Liver (tissue), 9 donors: ENCODE data around the gene SIAH2. TPM values are rescaled to one million over a fixed set of nuclear protein-coding genes. Genes with fewer than 3 reads are reported as not detected.

Experiments
- DNase-seq: peaks from one replicate; pipeline ENCODE4 v3.0.0-alpha.2; 2017; ENCODE audit warnings: low spot score
- H3K27ac ChIP-seq, 2 donors: one replicate each; pipeline ENCODE4 v1.7.0; 2013; ENCODE audit warnings: inconsistent platforms in 2 of 2, low read length in 2 of 2, control low read depth in 1 of 2, low read depth in 1 of 2, mild to moderate bottlenecking in 1 of 2
- H3K27me3 ChIP-seq, 4 donors: one replicate each; pipeline versions ENCODE4 v1.6.1 to v1.7.0; 2013; ENCODE audit warnings: low read length in 3 of 4, inconsistent platforms in 1 of 4, mild to moderate bottlenecking in 1 of 4, moderate library complexity in 1 of 4; ENCODE audit not compliant: control insufficient read depth in 4 of 4, insufficient read depth in 4 of 4
- H3K36me3 ChIP-seq, 4 donors: one replicate each; pipeline versions ENCODE4 v1.6.1 to v1.7.0; 2013; ENCODE audit warnings: low read length in 3 of 4, mild to moderate bottlenecking in 3 of 4, low read depth in 1 of 4, moderate library complexity in 1 of 4; ENCODE audit not compliant: control insufficient read depth in 4 of 4, insufficient read depth in 3 of 4
- H3K4me1 ChIP-seq, 4 donors: one replicate each; pipeline versions ENCODE4 v1.6.1 to v1.7.0; 2013; ENCODE audit warnings: low read length in 3 of 4, mild to moderate bottlenecking in 3 of 4, moderate library complexity in 1 of 4; ENCODE audit not compliant: control insufficient read depth in 4 of 4, insufficient read depth in 4 of 4
- H3K4me3 ChIP-seq, 3 donors: one replicate each; pipeline versions ENCODE4 v1.6.1 to v1.7.0; 2013; ENCODE audit warnings: low read length in 3 of 3, control low read depth in 1 of 3, low read depth in 1 of 3, mild to moderate bottlenecking in 1 of 3
- H3K9ac ChIP-seq, 2 donors: one replicate each; pipeline ENCODE4 v1.7.0; 2013; ENCODE audit warnings: low read length in 2 of 2, mild to moderate bottlenecking in 2 of 2, moderate library complexity in 2 of 2, control low read depth in 1 of 2, low read depth in 1 of 2
- H3K9me3 ChIP-seq, 4 donors: one replicate each; pipeline versions ENCODE4 v1.6.1 to v1.7.0; 2013; ENCODE audit warnings: low read length in 3 of 4; ENCODE audit not compliant: control insufficient read depth in 4 of 4
- ATF3 ChIP-seq: IDR thresholded peaks from 2 replicates; pipeline ENCODE4 v1.6.1; 2016; ENCODE audit warnings: antibody characterized with exemption
- FOXA1 ChIP-seq: IDR thresholded peaks from 2 replicates; pipeline ENCODE4 v1.6.1; 2016; ENCODE audit warnings: antibody characterized with exemption
- FOXA2 ChIP-seq: IDR thresholded peaks from 2 replicates; pipeline ENCODE4 v1.6.1; 2016; ENCODE audit warnings: antibody characterized with exemption
- GABPA ChIP-seq, 2 donors: IDR thresholded peaks in 1 of 2; conservative IDR thresholded peaks in 1 of 2; 2 replicates each; pipeline ENCODE4 v1.6.1; 2016; ENCODE audit warnings: antibody characterized with exemption in 2 of 2, mild to moderate bottlenecking in 1 of 2, moderate library complexity in 1 of 2
- HNF4A ChIP-seq, 2 donors: conservative IDR thresholded peaks; 2 replicates each; pipeline ENCODE4 v1.6.1; 2016; ENCODE audit warnings: antibody characterized with exemption in 2 of 2, mild to moderate bottlenecking in 2 of 2
- JUND ChIP-seq, 2 donors: IDR thresholded peaks; 2 replicates each; pipeline ENCODE4 v1.6.1; 2016; ENCODE audit warnings: antibody characterized with exemption in 2 of 2
- MAX ChIP-seq: IDR thresholded peaks from 2 replicates; pipeline ENCODE4 v1.6.1; 2016; ENCODE audit warnings: antibody characterized with exemption
- REST ChIP-seq: IDR thresholded peaks from 2 replicates; pipeline ENCODE4 v1.6.1; 2016; ENCODE audit warnings: antibody characterized with exemption, mild to moderate bottlenecking
- RXRA ChIP-seq, 2 donors: IDR thresholded peaks; 2 replicates each; pipeline ENCODE4 v1.6.1; 2017 to 2018; ENCODE audit warnings: antibody characterized with exemption in 2 of 2, mild to moderate bottlenecking in 1 of 2
- TAF1 ChIP-seq: conservative IDR thresholded peaks from 2 replicates; pipeline ENCODE4 v1.6.1; 2016; ENCODE audit warnings: antibody characterized with exemption, mild to moderate bottlenecking
- YY1 ChIP-seq: IDR thresholded peaks from 2 replicates; pipeline ENCODE4 v1.6.1; 2016; ENCODE audit warnings: antibody characterized with exemption, mild to moderate bottlenecking
- ZBTB33 ChIP-seq: IDR thresholded peaks from 2 replicates; pipeline ENCODE4 v1.6.1; 2016; ENCODE audit warnings: antibody characterized with exemption
- WGBS: extraction: QIAGEN DNeasy Blood & Tissue Kit; methylation state at CpG from one replicate; pipeline ENCODE4 v1.1.7; 2013; 5-methylcytosine and 5-hydroxymethylcytosine counted together
- polyA plus RNA-seq, 2 donors: library from polyadenylated mRNA; stranded (reverse) in 1 of 2; unstranded in 1 of 2; fragments of 200-250 nt in 1 of 2; fragments of >200 nt in 1 of 2; fragmentation: Nextera tagmentation in 1 of 2; extraction: Ambion mirVana in 1 of 2; gene quantifications; one replicate each; pipeline versions ENCODE4 v1.2.1 to v1.2.3, GENCODE V29; 2013 to 2015
- total RNA-seq, 2 donors: library from RNA; depleted of rRNA; stranded (reverse); fragments of >200 nt; gene quantifications; one replicate each; pipeline ENCODE4 v1.2.3, GENCODE V29; 2014
- donor health status: healthy.
- donor health status: healthy.
- donor health status: healthy.
- donor health status: healthy.
- donor health status: healthy.

SIAH2 gene
- total and polyA plus RNA-seq, 4 donors: 12.1 to 104 (median 20.3) TPM

- no peak for TF ChIP-seq REST
- no peak for TF ChIP-seq ATF3
- TF ChIP-seq JUND (IDR thresholded peaks at IDR 0.05): no peak
- TF ChIP-seq ZBTB33: no peak
- no peak for TF ChIP-seq HNF4A (conservative IDR thresholded peaks at IDR 0.05)
- no peak for TF ChIP-seq FOXA2
- no peak for TF ChIP-seq RXRA (IDR thresholded peaks at IDR 0.05)
- TF ChIP-seq TAF1: no peak
- TF ChIP-seq FOXA1: no peak
- no peak for TF ChIP-seq MAX
- no peak overlapping the region for H3K27ac ChIP-seq
- no peak for DNase-seq
- H3K9me3 ChIP-seq: no peaks in the 10 kb centered on the region
- H3K4me1 ChIP-seq: no peaks in the 10 kb centered on the region
- WGBS: 92% methylated on average over 5 of the region's 5 CpGs
- no peaks in the 10 kb centered on the region for H3K27me3 ChIP-seq
- H3K4me3 ChIP-seq: no peak overlapping the region
- no peak overlapping the region for H3K9ac ChIP-seq
- H3K36me3 ChIP-seq: no peaks in the 10 kb centered on the region
These were observed 49.0 kb upstream of the SIAH2 start for GRCh38 chr3:150811984-150812383.

GRCh38 chr3:150810641-150811040 is 47.7 kb upstream of the SIAH2 start:
- no peak overlapping the region for H3K4me3 ChIP-seq
- H3K4me1 ChIP-seq: no peaks in the 10 kb centered on the region
- H3K27ac ChIP-seq: no peak overlapping the region
- no peaks in the 10 kb centered on the region for H3K27me3 ChIP-seq
- H3K36me3 ChIP-seq: no peaks in the 10 kb centered on the region
- WGBS: 90% methylated on average over 1 of the region's 1 CpG
- no peaks in the 10 kb centered on the region for H3K9me3 ChIP-seq
- no peak for TF ChIP-seq GABPA (IDR thresholded peaks at IDR 0.05 in 1 of 2, conservative IDR thresholded peaks at IDR 0.05 in 1 of 2)
- no peak for TF ChIP-seq TAF1
- no peak for TF ChIP-seq YY1
- H3K9ac ChIP-seq: no peak overlapping the region
- DNase-seq: no peak

GRCh38 chr3:150806185-150806835 is 43.3 kb upstream of the SIAH2 start:
- Histone ChIP-seq H3K36me3 (no peaks in the 10 kb centered on the region), H3K4me3 (no peak overlapping the region), H3K27ac (no peak overlapping the region), H3K4me1 (no peaks in the 10 kb centered on the region), H3K9ac (no peak overlapping the region), H3K9me3 (no peaks in the 10 kb centered on the region), H3K27me3 (no peaks in the 10 kb centered on the region)
- TF ChIP-seq JUND (IDR thresholded peaks at IDR 0.05): no peak
- no peak for TF ChIP-seq FOXA2
- TF ChIP-seq HNF4A (conservative IDR thresholded peaks at IDR 0.05): no peak
- no peak for TF ChIP-seq TAF1
- no peak for DNase-seq
- 73% methylated on average over 5 of the region's 5 CpGs for WGBS
